Activated T-helper 17 cell treated with anti-CD3 and anti-CD28 coated beads, Interleukin-2, amount 50 U/mL, for 72 hours (primary cell): ENCODE measurements around the gene GJB5. TPM values are rescaled to one million over a fixed set of nuclear protein-coding genes. Genes with fewer than 3 reads are reported as not detected.
A peak's percentile ranks its signal among the peaks of the same experiment; 100 is the strongest.
"Not testable (repeated sequence)": the region's sequence is repeated elsewhere in the genome, so short reads cannot be mapped to it uniquely, and the experiment has no call there.

ENCODE experiments used
- ATAC-seq: fragments of 150-1000 bp; cut with Tn5 transposase; replicated peaks from 2 replicates; pipeline ENCODE4 v1.10.0; 2021; ENCODE audit warnings: mild to moderate bottlenecking, moderate library complexity
- H3K27ac Mint-ChIP-seq: one replicate; pipeline ENCODE4 v1.8.0; 2022; ENCODE audit warnings: mixed read lengths
- H3K27me3 Mint-ChIP-seq: one replicate; pipeline ENCODE4 v1.8.0; 2022; ENCODE audit warnings: mixed read lengths
- H3K36me3 Mint-ChIP-seq: one replicate; pipeline ENCODE4 v1.8.0; 2022; ENCODE audit warnings: low read depth, mild to moderate bottlenecking, mixed read lengths
- H3K4me1 Mint-ChIP-seq: one replicate; pipeline ENCODE4 v1.8.0; 2022; ENCODE audit warnings: mixed read lengths
- H3K4me3 Mint-ChIP-seq: one replicate; pipeline ENCODE4 v1.8.0; 2022; ENCODE audit warnings: mild to moderate bottlenecking, mixed read lengths
- H3K9me3 Mint-ChIP-seq: one replicate; pipeline ENCODE4 v1.8.0; 2022; ENCODE audit warnings: mixed read lengths
- total RNA-seq, 2 donors: library from RNA; stranded (reverse); gene quantifications; one replicate each; pipeline ENCODE4 v1.2.3, GENCODE V29; 2022

GJB5 gene
- total RNA-seq, 2 donors from 2014 or later = not detected

GRCh38 chr1:34736692-34737091, 18.2 kb upstream of the GJB5 start:
- H3K36me3 Mint-ChIP-seq = no peaks in the 10 kb centered on the region
- no peaks in the 10 kb centered on the region for H3K9me3 Mint-ChIP-seq
- peaks cover 19% of the 10 kb centered on the region for H3K27me3 Mint-ChIP-seq
- no peak for ATAC-seq
- H3K4me1 Mint-ChIP-seq = no peaks in the 10 kb centered on the region
- no peak overlapping the region for H3K4me3 Mint-ChIP-seq
- H3K27ac Mint-ChIP-seq = no peak overlapping the region

GRCh38 chr1:34737236-34737635, 17.6 kb upstream of the GJB5 start:
- not testable (repeated sequence) for H3K9me3 Mint-ChIP-seq, H3K4me3 Mint-ChIP-seq, H3K27ac Mint-ChIP-seq, ATAC-seq, H3K4me1 Mint-ChIP-seq, H3K36me3 Mint-ChIP-seq
- H3K27me3 Mint-ChIP-seq = peaks cover 19% of the 10 kb centered on the region

- Mint-ChIP-seq H3K36me3 (no peaks in the 10 kb centered on the region), H3K27ac (no peak overlapping the region), H3K4me3 (no peak overlapping the region), H3K27me3 (peaks cover 15% of the 10 kb centered on the region), H3K9me3 (no peaks in the 10 kb centered on the region), H3K4me1 (peaks cover 3% of the 10 kb centered on the region)
- no peak for ATAC-seq
Measured at GRCh38 chr1:34739613-34740012, 15.2 kb upstream of the GJB5 start.

GRCh38 chr1:34740161-34740868, 14.5 kb upstream of the GJB5 start:
- Mint-ChIP-seq H3K4me1 (peaks cover 3% of the 10 kb centered on the region), H3K27me3 (peaks cover 14% of the 10 kb centered on the region), H3K36me3 (no peaks in the 10 kb centered on the region), H3K27ac (no peak overlapping the region), H3K9me3 (no peaks in the 10 kb centered on the region), H3K4me3 (no peak overlapping the region)
- no peak for ATAC-seq

GRCh38 chr1:34742667-34743270, 12.1 kb upstream of the GJB5 start:
- Mint-ChIP-seq H3K27me3 (peaks cover 7% of the 10 kb centered on the region), H3K27ac (no peak overlapping the region), H3K4me3 (no peak overlapping the region), H3K36me3 (no peaks in the 10 kb centered on the region), H3K9me3 (no peaks in the 10 kb centered on the region), H3K4me1 (peaks cover 3% of the 10 kb centered on the region)
- ATAC-seq = peak; percentile 92

GRCh38 chr1:34743775-34744174, 11.1 kb upstream of the GJB5 start:
- no peak for ATAC-seq
- no peaks in the 10 kb centered on the region for H3K9me3 Mint-ChIP-seq
- H3K27me3 Mint-ChIP-seq = peaks cover 7% of the 10 kb centered on the region
- peaks cover 3% of the 10 kb centered on the region for H3K4me1 Mint-ChIP-seq
- no peak overlapping the region for H3K27ac Mint-ChIP-seq
- H3K4me3 Mint-ChIP-seq = no peak overlapping the region
- no peaks in the 10 kb centered on the region for H3K36me3 Mint-ChIP-seq

GRCh38 chr1:34744851-34745250, 10.0 kb upstream of the GJB5 start:
- ATAC-seq = no peak
- no peaks in the 10 kb centered on the region for H3K9me3 Mint-ChIP-seq
- peaks cover 10% of the 10 kb centered on the region for H3K27me3 Mint-ChIP-seq
- H3K4me3 Mint-ChIP-seq = no peak overlapping the region
- H3K4me1 Mint-ChIP-seq = peaks cover 3% of the 10 kb centered on the region
- H3K36me3 Mint-ChIP-seq = no peaks in the 10 kb centered on the region
- no peak overlapping the region for H3K27ac Mint-ChIP-seq

- H3K27ac Mint-ChIP-seq = no peak overlapping the region
- peaks cover 3% of the 10 kb centered on the region for H3K4me1 Mint-ChIP-seq
- H3K4me3 Mint-ChIP-seq = no peak overlapping the region
- peaks cover 7% of the 10 kb centered on the region for H3K27me3 Mint-ChIP-seq
- no peaks in the 10 kb centered on the region for H3K9me3 Mint-ChIP-seq
- ATAC-seq = no peak
- H3K36me3 Mint-ChIP-seq = no peaks in the 10 kb centered on the region
Measured at GRCh38 chr1:34745666-34746065, 9.2 kb upstream of the GJB5 start.

GRCh38 chr1:34746101-34746500, 8.7 kb upstream of the GJB5 start:
- Mint-ChIP-seq H3K27ac (no peak overlapping the region), H3K36me3 (no peaks in the 10 kb centered on the region), H3K4me3 (no peak overlapping the region), H3K27me3 (peaks cover 7% of the 10 kb centered on the region), H3K4me1 (peaks cover 3% of the 10 kb centered on the region), H3K9me3 (no peaks in the 10 kb centered on the region)
- no peak for ATAC-seq

- Mint-ChIP-seq H3K9me3 (no peaks in the 10 kb centered on the region), H3K4me3 (no peak overlapping the region), H3K36me3 (no peaks in the 10 kb centered on the region), H3K27ac (no peak overlapping the region), H3K27me3 (peaks cover 7% of the 10 kb centered on the region), H3K4me1 (peaks cover 3% of the 10 kb centered on the region)
- no peak for ATAC-seq
Measured at GRCh38 chr1:34746785-34747637, 7.8 kb upstream of the GJB5 start.

- H3K36me3 Mint-ChIP-seq = no peaks in the 10 kb centered on the region
- H3K27ac Mint-ChIP-seq = no peak overlapping the region
- peaks cover 3% of the 10 kb centered on the region for H3K4me1 Mint-ChIP-seq
- peaks cover 7% of the 10 kb centered on the region for H3K27me3 Mint-ChIP-seq
- H3K4me3 Mint-ChIP-seq = no peak overlapping the region
- no peaks in the 10 kb centered on the region for H3K9me3 Mint-ChIP-seq
- ATAC-seq = no peak
Measured at GRCh38 chr1:34747638-34747941, 7.3 kb upstream of the GJB5 start.

GRCh38 chr1:34749992-34750391, 4.9 kb upstream of the GJB5 start:
- H3K36me3 Mint-ChIP-seq = no peaks in the 10 kb centered on the region
- H3K4me3 Mint-ChIP-seq = no peak overlapping the region
- H3K27me3 Mint-ChIP-seq = peaks cover 3% of the 10 kb centered on the region
- no peak for ATAC-seq
- no peak overlapping the region for H3K27ac Mint-ChIP-seq
- no peaks in the 10 kb centered on the region for H3K9me3 Mint-ChIP-seq
- no peaks in the 10 kb centered on the region for H3K4me1 Mint-ChIP-seq

GRCh38 chr1:34750610-34751009, 4.2 kb upstream of the GJB5 start:
- Mint-ChIP-seq H3K9me3 (no peaks in the 10 kb centered on the region), H3K27ac (no peak overlapping the region), H3K36me3 (no peaks in the 10 kb centered on the region), H3K4me1 (no peaks in the 10 kb centered on the region), H3K4me3 (no peak overlapping the region), H3K27me3 (peaks cover 3% of the 10 kb centered on the region)
- ATAC-seq = no peak

GRCh38 chr1:34753163-34753562, 1.7 kb upstream of the GJB5 start:
- Mint-ChIP-seq H3K27ac (no peak overlapping the region), H3K9me3 (no peaks in the 10 kb centered on the region), H3K27me3 (peaks cover 9% of the 10 kb centered on the region), H3K4me1 (no peaks in the 10 kb centered on the region), H3K36me3 (no peaks in the 10 kb centered on the region), H3K4me3 (no peak overlapping the region)
- no peak for ATAC-seq

- H3K27ac Mint-ChIP-seq = no peak overlapping the region
- no peaks in the 10 kb centered on the region for H3K36me3 Mint-ChIP-seq
- ATAC-seq = no peak
- H3K27me3 Mint-ChIP-seq = peaks cover 10% of the 10 kb centered on the region
- H3K4me1 Mint-ChIP-seq = no peaks in the 10 kb centered on the region
- H3K4me3 Mint-ChIP-seq = no peak overlapping the region
- no peaks in the 10 kb centered on the region for H3K9me3 Mint-ChIP-seq
Measured at GRCh38 chr1:34755961-34756360, 1.1 kb downstream of the GJB5 start.
